ENCODE data around the gene PPOX.

DNA sequence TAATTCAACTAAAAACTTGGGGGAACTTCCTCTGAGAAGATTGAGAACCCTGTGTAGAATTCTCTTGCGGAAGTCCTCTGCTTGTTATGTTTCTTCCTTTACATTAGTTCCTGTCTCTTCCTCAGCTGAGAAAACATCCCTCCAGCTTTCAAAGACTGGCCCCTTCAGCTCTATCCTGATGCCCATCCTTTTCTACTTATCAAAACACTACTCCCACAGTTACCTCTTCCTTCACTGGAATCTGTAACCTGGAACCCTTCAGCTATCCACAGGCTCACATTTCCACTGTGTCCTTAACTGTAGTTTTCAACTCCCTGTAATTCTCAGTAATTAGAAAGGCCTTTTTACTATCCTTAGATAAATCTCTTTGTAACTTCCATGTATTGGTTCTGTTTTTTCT is 27.8 kb upstream of the PPOX start:
- TF ChIP-seq CTCF (IDR thresholded peaks at IDR 0.05), result no peak
- no peak for TF ChIP-seq POLR2A (IDR thresholded peaks at IDR 0.05)
